CD4-positive, alpha-beta T cell treated with Interleukin-12 subunit alpha and Interleukin-12 subunit beta, for 1 hour (primary cell): ENCODE data around the gene STIM2.

ENCODE experiments used
- DNase-seq: peaks from one replicate; pipeline ENCODE4 v3.0.0-alpha.2; 2020

The STIM2 gene

DNA sequence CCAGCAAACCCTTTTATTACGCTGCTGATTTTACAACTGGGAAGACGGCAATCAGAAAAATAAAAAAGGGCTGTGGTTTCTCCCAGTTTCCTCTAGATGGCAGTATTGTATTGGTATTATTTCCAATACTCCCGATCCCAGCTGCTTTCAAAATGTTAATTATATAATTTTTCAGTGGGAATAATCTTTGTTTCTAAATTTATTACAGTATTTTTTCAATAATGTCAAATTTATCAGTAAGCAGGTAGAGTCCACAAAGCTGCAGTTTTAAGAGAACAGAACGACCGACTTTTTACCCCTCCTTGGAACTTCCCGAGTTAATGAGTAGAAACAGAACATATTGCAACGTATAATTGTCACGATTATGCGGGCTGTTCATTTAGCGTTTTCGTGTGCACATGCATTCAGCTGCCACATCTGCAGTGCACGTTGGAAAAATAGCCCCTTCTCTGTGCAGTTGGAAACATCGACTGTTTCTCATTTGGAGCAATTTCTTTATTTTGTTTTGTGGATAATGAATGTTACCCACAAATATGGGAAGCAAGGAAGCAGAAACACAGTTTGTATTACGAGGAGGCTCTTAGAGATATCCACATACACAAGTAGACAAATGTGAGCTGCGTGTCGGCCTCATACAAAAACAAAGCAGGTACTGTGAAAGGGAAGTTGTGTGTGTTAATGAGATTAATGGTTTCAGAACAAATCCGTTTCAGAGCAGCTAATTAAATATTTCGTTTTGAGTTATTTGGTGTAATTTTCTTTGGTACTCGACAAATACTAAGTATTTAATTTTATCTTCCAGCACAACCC lies 188.0 kb downstream of the STIM2 start:
- DNase-seq, result peak; percentile 31

DNA sequence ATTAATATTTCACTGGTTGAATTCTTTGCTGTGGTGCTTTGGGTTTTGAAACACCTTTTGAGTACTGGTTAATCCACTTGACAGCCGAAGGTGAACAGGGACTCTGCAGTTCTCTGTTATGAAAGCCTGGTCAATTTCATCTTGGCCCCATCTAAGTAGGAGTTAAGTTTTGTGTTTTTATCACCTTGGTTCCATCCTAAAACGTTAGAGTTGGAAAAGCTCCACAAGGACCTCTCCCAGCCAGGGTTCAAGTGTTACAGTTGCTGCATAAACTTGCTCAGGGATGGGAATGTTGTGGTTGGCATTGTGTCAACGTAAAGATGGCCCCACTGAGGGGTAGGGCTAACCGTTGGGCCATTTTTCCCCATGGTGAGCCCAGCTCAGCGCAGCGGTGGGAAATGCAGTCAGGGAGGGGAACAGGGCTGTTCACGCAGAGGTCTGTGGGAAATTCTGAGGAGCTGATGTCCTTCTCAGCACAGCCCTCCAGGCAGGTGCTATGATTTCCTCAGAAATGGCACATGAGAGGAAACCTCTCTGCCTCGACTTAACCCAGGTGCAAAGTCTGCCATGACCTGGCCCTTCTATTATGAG lies 188.7 kb downstream of the STIM2 start:
- no peak for DNase-seq

DNA sequence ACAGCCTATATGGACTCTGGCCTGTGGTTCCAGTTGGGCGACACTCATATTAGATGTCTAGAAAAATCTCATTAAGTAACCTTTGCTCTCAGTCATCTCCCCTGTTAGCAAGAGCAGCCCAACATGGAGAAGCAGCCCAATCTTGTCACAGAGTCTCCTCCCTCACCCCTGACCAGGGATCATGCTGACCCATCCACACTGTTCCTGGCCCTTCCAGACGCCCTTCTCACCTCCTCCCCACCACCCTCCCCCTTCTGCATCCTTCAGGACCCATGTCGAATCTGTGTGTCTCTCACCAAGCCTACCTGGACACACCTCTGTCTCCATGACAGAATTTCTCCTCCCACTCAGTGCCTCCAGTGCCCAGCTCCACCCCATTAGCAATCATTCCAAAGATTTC lies 190.1 kb downstream of the STIM2 start:
- no peak for DNase-seq

DNA sequence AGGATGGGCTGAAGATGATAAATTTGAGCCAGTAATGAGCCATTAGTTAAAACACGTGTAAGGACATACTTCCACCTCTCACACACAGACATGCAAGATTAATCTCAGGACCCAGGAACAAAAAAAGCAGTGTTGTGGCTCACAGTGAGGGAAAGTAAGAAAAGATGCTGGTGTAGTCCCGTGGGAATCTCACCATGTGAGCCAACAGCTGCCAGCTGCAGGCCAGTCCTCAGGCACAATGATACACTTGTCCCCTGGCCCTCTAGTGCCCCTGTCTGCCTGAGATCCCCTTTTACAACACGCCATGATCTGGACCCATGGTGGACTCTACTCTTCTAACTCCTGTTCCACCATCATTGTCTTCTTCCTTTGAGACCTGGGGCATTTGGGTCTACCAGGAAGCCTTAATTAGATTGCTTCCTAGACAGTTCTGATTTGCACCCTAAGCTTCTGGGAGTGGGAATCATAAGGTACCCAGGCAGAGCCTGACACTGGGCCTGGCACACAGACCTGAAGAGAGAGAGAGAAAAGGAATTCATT lies 194.7 kb downstream of the STIM2 start:
- no peak for DNase-seq

DNA sequence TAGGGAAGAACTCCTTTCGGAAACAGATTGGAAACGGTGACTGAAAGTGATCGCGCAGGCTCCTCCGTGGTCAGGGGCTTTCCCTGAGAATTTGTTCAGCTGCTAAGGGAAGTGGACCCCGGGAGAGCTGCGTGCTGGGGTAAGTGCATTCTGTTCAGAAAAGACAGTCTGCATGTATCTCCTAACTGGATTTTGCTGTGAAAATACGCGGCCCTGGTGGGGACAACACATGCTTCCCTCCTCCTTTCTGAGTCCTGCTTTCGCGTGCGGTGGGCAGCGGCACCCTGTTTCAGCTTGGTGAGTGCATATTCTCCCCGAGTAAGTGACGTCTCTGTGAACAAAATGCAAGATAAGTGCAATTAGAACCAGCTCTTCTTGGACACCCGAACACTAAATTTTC lies 195.6 kb downstream of the STIM2 start:
- no peak for DNase-seq

DNA sequence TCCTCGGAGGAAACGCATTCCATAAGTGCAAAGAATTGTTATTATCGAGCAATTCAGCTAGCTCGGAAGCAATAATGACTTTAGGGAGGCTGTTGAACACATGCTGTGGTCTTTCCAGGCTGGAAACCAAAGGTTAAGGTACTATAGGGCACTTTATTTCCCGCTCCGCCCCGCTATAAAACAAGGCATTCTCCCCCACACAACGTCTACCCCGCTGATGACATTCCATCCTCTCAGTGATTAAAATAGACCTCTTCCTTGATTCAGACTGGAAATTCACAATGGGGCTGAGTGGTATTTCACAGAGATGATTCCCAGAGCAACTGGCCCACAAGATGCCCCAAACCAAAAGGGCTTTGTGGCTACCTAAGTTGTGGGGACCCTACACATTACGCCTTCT lies 196.4 kb downstream of the STIM2 start:
- no peak for DNase-seq

DNA sequence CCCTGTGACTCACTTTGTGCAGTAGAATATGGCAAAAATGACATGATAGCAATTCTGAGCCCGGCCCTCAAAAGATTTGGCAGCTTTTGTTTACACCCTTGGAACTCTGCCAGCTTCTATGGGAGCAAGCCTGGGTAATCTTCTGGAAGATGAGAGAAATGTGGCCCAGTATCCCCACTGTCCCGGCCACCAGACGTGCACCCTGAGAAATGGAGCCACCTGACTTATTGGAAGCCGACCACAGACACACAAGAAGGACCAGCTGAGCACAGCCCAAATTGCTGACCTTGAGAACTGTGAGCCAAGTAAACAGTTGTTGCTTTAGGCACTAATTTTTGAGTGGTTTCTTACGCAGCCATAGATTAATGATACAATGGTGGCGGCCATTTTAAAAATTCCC lies 197.0 kb downstream of the STIM2 start:
- no peak for DNase-seq

DNA sequence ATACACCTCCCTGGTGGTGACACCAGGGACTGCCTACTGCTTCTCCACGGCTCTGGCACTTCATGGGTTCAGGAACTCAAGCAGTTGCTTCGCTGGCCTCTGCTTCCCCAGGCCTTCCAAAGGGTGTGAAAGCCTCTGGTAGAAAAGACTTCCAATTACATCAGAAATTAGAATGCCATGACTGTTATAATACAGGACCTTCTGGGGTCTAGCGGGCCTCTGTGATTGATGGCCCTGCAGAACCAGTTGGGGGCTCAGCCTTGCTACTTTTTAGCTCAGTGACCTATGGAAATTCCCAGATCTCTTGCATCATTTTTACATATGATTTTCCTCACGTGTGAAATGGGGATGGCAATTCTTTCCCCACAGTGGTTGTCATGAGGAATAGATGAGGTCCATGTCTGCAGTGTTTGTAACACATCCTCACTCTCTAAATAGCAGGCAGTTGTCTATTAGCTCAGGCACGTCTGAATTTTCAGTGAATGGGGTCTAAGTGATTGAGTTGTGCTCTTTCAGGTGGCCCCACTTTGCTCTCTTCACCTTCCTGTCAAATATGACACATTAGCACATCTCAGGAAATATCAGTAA lies 198.3 kb downstream of the STIM2 start:
- DNase-seq, result no peak

DNA sequence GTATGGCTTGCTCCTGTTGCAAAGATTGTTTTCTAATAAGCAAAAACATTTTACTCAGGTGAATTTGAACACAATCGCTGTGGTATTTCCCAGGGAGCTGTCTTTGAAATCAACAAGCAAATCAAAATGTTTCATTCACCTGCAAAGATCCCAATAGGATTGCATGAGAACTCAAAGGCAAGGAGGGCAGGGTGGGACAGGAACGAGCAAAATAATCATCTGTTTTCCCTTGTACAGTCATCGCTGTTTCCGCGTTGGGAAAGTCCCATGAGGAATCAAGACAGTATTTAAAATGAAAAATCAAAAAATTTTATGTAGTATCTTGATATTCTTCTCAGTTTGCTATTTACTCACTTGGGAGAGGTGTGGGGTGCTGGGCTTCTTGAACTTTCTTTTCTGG lies 198.8 kb downstream of the STIM2 start:
- DNase-seq, result no peak

DNA sequence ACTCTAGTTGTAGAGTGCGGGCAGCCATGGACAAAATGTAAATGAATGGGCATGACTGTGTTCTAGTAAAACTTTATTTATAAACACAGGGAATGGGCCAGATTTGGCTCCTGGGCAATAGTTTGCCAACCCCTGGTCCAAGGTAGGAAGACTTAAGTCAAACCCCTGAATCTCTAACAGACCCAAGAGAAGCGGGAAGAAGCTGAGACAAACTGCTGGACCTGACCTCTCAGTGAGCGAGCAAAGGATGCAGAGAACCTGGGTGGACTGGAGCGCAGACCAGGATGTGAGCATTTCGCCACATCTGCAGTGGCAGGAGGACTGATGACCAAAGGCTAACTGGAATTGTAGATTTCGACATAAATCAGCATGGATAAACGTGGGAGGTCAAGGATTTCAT lies 201.6 kb downstream of the STIM2 start:
- no peak for DNase-seq

DNA sequence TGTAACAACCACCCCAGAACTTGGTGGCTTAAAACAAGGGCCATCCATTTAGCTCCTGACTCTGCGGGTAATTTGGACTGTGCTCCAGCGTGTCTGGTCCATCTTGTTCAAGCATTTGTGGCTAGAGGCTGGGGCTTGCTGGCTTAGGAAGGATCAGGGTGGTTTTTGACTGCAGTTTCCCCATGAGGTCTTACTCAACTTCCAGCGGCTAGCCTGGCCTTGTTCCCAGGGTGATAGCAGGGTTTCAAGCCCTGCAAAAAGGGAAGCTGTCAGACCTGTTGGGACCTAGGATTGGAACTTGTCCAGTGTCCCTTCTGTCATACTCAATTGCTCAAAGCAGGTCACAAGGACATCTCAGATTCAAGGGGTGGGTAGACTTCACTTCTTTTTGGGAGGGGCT lies 205.9 kb downstream of the STIM2 start:
- DNase-seq, result no peak

DNA sequence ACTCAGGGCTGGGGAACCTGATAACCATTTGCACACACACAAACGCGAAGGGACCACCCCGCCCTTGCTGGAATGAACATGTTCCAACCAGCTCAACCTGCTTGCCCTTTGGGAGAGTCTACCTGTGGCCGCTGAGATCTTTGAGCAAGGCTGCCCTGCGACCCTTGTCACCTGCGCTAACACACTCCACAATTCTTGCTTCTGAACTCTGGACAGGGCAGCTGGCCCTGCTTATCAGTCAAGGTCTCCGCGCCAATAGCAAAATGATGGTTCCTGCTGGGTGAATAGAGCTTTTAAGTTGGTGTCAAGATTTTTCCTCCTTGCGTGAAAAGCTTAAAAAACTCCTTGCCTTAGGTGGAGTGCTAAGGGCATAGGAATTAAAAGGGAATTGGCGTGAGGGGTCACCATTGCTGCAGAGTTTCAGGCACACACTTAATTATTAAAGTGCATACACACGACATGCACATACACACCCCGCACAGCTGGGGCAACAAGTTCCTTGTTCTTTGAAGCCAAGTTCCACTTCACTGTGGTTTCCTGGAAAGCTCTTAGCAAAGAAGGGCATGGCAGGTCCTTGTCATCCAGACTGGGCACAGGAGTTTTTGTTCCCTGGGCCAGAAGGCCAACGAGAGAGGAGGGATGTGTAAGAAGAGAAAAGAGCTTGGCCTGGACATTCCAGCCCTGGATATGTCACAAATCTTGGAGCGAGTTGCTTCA lies 207.7 kb downstream of the STIM2 start:
- DNase-seq, result no peak
